Loucy (cell line): ENCODE data around the gene ALKBH7.

ENCODE experiments used
- H2AFZ ChIP-seq: fragments of 200-600 bp; sonication (generic); 2 replicates; pipeline ENCODE4 v1.6.0; 2016; ENCODE audit warnings: antibody characterized with exemption, mild to moderate bottlenecking, low read length, moderate library complexity
- H3F3A ChIP-seq: fragments of 200-600 bp; 2 replicates; pipeline ENCODE4 v1.6.0; 2016; ENCODE audit warnings: antibody characterized with exemption, low read depth, mild to moderate bottlenecking
- H3K27me3 ChIP-seq: fragments of 200-600 bp; sonication (generic); 2 replicates; pipeline ENCODE4 v1.6.1; 2014; ENCODE audit warnings: low read length, mild to moderate bottlenecking; ENCODE audit not compliant: insufficient read depth, poor library complexity, severe bottlenecking
- H3K36me3 ChIP-seq: fragments of 200-600 bp; sonication (generic); 2 replicates; pipeline ENCODE4 v1.6.1; 2016; ENCODE audit warnings: low read length; ENCODE audit not compliant: insufficient read depth
- H3K4me1 ChIP-seq: fragments of 200-600 bp; sonication (generic); 2 replicates; pipeline ENCODE4 v1.5.1; 2014; ENCODE audit warnings: low read length, mild to moderate bottlenecking; ENCODE audit not compliant: insufficient read depth, poor library complexity, severe bottlenecking
- H3K4me2 ChIP-seq: fragments of 200-600 bp; sonication (generic); 2 replicates; pipeline ENCODE4 v1.6.0; 2014; ENCODE audit warnings: antibody characterized with exemption, low read length, low read depth, mild to moderate bottlenecking; ENCODE audit not compliant: poor library complexity, severe bottlenecking
- H3K4me3 ChIP-seq: fragments of 200-600 bp; sonication (generic); 2 replicates; pipeline ENCODE4 v1.5.1; 2014; ENCODE audit warnings: low read length, mild to moderate bottlenecking, mixed read lengths; ENCODE audit not compliant: poor library complexity, severe bottlenecking
- H3K79me2 ChIP-seq: fragments of 200-600 bp; sonication (generic); 2 replicates; pipeline ENCODE4 v1.6.1; 2014; ENCODE audit warnings: low read length; ENCODE audit not compliant: insufficient read depth
- H3K9ac ChIP-seq: fragments of 200-600 bp; sonication (generic); 2 replicates; pipeline ENCODE4 v1.6.0; 2014; ENCODE audit warnings: mild to moderate bottlenecking, low read depth, low read length, moderate library complexity; ENCODE audit not compliant: poor library complexity, severe bottlenecking
- H3K9me2 ChIP-seq: fragments of 200-600 bp; sonication (generic); replicated peaks from 2 replicates; pipeline ENCODE4 v1.6.1; 2016; ENCODE audit warnings: low read depth, low read length, mixed read lengths
- H3K9me3 ChIP-seq: fragments of 200-600 bp; sonication (generic); 2 replicates; pipeline ENCODE4 v1.6.1; 2014; ENCODE audit warnings: mild to moderate bottlenecking, antibody characterized with exemption, low read length, low read depth; ENCODE audit not compliant: insufficient read depth
- H4K20me1 ChIP-seq: fragments of 200-600 bp; sonication (generic); 2 replicates; pipeline ENCODE4 v1.6.0; 2014; ENCODE audit warnings: antibody characterized with exemption, low read length, mild to moderate bottlenecking; ENCODE audit not compliant: insufficient read depth, poor library complexity, severe bottlenecking
- EZH2phosphoT487 ChIP-seq: fragments of 200-600 bp; IDR thresholded peaks from 2 replicates; pipeline ENCODE4 v1.6.1; 2018; ENCODE audit warnings: antibody characterized with exemption, mild to moderate bottlenecking, moderate library complexity, borderline replicate concordance
- TF ChIP-seq, protein P1 (sequence below): fragments of 200-600 bp; sonication (generic); conservative IDR thresholded peaks from 2 replicates; pipeline ENCODE4 v1.5.1; 2014; ENCODE audit warnings: mild to moderate bottlenecking, antibody characterized with exemption, low read length

ALKBH7 gene

DNA sequence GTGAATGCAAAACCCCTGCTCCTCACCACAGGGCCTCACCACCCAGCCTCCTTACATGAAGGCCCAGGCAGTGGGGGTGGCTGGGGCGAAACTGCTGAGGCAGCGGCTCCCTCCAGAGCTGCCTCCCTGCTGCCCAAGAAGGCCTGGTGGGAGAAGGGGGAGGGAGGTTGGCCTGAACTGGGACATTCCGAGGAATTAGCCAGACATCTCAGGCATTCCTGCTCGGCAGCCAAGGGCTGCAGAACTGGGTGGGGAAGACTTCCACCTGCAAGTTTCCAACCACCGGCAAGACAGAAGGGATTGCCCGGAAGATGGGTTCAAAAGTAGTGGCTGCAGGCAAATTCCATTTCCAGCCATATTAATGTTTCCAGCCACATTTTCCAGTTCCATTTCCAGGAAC, 5.4 kb downstream of the ALKBH7 start:
- Histone ChIP-seq H4K20me1 (peaks cover 12% of the 10 kb centered on the region), H3K4me1 (peaks cover 6% of the 10 kb centered on the region), H2AFZ (no peak overlapping the region), H3F3A (no peaks in the 10 kb centered on the region), H3K4me2 (no peak overlapping the region), H3K4me3 (no peak overlapping the region), H3K27me3 (no peaks in the 10 kb centered on the region), H3K9ac (no peak overlapping the region), H3K9me3 (no peaks in the 10 kb centered on the region), H3K9me2 (no peaks in the 10 kb centered on the region), H3K36me3 (peaks cover 34% of the 10 kb centered on the region; the same call in 1 of the 2 replicates), H3K79me2 (no peaks in the 10 kb centered on the region)
- no peak for TF ChIP-seq EZH2phosphoT487
- TF ChIP-seq, protein P1, sequence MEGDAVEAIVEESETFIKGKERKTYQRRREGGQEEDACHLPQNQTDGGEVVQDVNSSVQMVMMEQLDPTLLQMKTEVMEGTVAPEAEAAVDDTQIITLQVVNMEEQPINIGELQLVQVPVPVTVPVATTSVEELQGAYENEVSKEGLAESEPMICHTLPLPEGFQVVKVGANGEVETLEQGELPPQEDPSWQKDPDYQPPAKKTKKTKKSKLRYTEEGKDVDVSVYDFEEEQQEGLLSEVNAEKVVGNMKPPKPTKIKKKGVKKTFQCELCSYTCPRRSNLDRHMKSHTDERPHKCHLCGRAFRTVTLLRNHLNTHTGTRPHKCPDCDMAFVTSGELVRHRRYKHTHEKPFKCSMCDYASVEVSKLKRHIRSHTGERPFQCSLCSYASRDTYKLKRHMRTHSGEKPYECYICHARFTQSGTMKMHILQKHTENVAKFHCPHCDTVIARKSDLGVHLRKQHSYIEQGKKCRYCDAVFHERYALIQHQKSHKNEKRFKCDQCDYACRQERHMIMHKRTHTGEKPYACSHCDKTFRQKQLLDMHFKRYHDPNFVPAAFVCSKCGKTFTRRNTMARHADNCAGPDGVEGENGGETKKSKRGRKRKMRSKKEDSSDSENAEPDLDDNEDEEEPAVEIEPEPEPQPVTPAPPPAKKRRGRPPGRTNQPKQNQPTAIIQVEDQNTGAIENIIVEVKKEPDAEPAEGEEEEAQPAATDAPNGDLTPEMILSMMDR: no peak

DNA sequence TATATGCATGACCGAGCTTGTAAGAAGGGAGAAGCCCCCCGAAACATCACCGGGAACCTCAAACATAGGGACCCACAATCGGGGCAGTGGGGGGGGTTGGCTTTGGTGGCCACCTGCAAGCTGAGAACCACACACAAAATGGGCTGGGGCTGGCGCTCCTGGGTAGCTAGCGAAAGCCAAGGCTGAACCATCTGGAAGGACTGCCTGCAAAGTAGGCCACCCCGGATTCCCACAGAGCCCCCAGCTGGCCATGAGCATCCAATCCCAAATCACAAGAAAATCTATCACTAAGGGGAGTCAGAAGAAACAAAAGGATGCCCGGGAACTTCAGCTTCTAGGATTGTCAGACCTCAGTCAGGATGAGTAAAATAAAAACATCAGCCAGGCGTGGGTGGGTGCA, 5.9 kb downstream of the ALKBH7 start:
- no peak overlapping the region for H3K4me2 ChIP-seq
- H2AFZ ChIP-seq: no peak overlapping the region
- H4K20me1 ChIP-seq: peaks cover 11% of the 10 kb centered on the region
- TF ChIP-seq, protein P1: no peak
- TF ChIP-seq EZH2phosphoT487: no peak
- H3K36me3 ChIP-seq: peaks cover 38% of the 10 kb centered on the region; the same call in 1 of the 2 replicates
- no peaks in the 10 kb centered on the region for H3K27me3 ChIP-seq
- H3F3A ChIP-seq: no peaks in the 10 kb centered on the region
- H3K4me3 ChIP-seq: no peak overlapping the region
- no peaks in the 10 kb centered on the region for H3K9me2 ChIP-seq
- H3K9me3 ChIP-seq: no peaks in the 10 kb centered on the region
- no peaks in the 10 kb centered on the region for H3K79me2 ChIP-seq
- no peak overlapping the region for H3K9ac ChIP-seq
- peaks cover 5% of the 10 kb centered on the region for H3K4me1 ChIP-seq

DNA sequence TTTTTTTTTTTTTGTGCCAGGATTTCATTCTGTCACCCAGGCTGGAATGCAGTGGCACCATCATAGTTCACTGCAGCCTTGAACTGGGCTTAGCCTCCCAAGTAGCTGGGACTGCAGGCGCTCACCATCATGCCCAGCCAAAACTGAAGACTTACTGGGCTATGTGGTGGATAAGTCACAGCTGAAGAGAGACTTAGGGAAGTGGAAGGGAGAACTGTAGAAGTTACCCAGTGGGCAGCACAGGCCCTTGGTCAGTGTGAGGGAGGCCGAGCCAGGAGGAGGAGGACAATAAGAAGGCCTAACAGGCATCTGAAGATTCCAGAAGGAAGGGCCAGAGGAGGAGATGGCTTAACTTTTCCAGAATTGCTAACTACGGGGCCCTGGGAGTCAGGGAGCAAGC, 7.2 kb downstream of the ALKBH7 start:
- no peaks in the 10 kb centered on the region for H3K4me1 ChIP-seq
- no peak for TF ChIP-seq EZH2phosphoT487
- TF ChIP-seq, protein P1: no peak
- no peaks in the 10 kb centered on the region for H3K27me3 ChIP-seq
- no peaks in the 10 kb centered on the region for H3K79me2 ChIP-seq
- no peaks in the 10 kb centered on the region for H3K9me3 ChIP-seq
- H3K9ac ChIP-seq: no peak overlapping the region
- no peaks in the 10 kb centered on the region for H3K9me2 ChIP-seq
- no peak overlapping the region for H3K4me3 ChIP-seq
- H3F3A ChIP-seq: no peaks in the 10 kb centered on the region
- no peak overlapping the region for H2AFZ ChIP-seq
- peaks cover under 1% of the 10 kb centered on the region for H4K20me1 ChIP-seq
- H3K4me2 ChIP-seq: no peak overlapping the region
- H3K36me3 ChIP-seq: peaks cover 39% of the 10 kb centered on the region; the same call in 1 of the 2 replicates
